Bronchial epithelial cell (primary cell): ENCODE results near the gene BLOC1S6. TPM values are rescaled to one million over a fixed set of nuclear protein-coding genes. Genes with fewer than 3 reads are reported as not detected.

Experiments used
- DNase-seq: peaks from one replicate; pipeline ENCODE4 v3.0.0-alpha.2; 2010; ENCODE audit warnings: low read depth
- FAIRE-seq: peaks from 2 replicates; lab custom pipeline; 2011; peaks lifted over from hg19 to GRCh38; lab: Jason Lieb, UNC
- H3K27me3 ChIP-seq: 2 replicates; pipeline ENCODE4 v1.5.1; 2011; ENCODE audit warnings: low read length; ENCODE audit not compliant: control insufficient read depth, insufficient read depth
- H3K36me3 ChIP-seq: 2 replicates; pipeline ENCODE4 v1.5.1; 2011; ENCODE audit warnings: low read length; ENCODE audit not compliant: control insufficient read depth, insufficient read depth
- H3K4me3 ChIP-seq: 2 replicates; pipeline ENCODE4 v1.5.1; 2011; ENCODE audit warnings: mild to moderate bottlenecking, low read depth, low read length, control low read depth
- CTCF ChIP-seq: IDR thresholded peaks from 2 replicates; pipeline ENCODE4 v1.5.1; 2011; ENCODE audit warnings: mild to moderate bottlenecking, moderate library complexity, low read length, control low read depth, inconsistent platforms; ENCODE audit not compliant: insufficient read depth, severe bottlenecking
- total RNA-seq: library from RNA; depleted of rRNA; stranded (reverse); fragments of >200 nt; gene quantifications from 2 replicates; pipeline ENCODE4 v1.2.1, GENCODE V29; 2014

BLOC1S6 gene
- total RNA-seq, 1 donor from 2014 or later, result 49.0 TPM

GRCh38 chr15:45594319-45594718, 7.1 kb downstream of the BLOC1S6 start:
- peaks cover 1% of the 10 kb centered on the region for H3K36me3 ChIP-seq
- no peak for FAIRE-seq
- TF ChIP-seq CTCF, result no peak
- no peaks in the 10 kb centered on the region for H3K27me3 ChIP-seq
- DNase-seq, result no peak
- no peak overlapping the region for H3K4me3 ChIP-seq

GRCh38 chr15:45594835-45595530, 7.8 kb downstream of the BLOC1S6 start:
- H3K4me3 ChIP-seq, result no peak overlapping the region
- peaks cover 1% of the 10 kb centered on the region for H3K36me3 ChIP-seq
- FAIRE-seq (no peak), DNase-seq (no peak)
- no peaks in the 10 kb centered on the region for H3K27me3 ChIP-seq
- TF ChIP-seq CTCF, result no peak

GRCh38 chr15:45603881-45604280, 16.7 kb downstream of the BLOC1S6 start:
- DNase-seq (no peak), FAIRE-seq (no peak)
- H3K27me3 ChIP-seq, result no peaks in the 10 kb centered on the region
- TF ChIP-seq CTCF, result no peak
- H3K36me3 ChIP-seq, result peaks cover 2% of the 10 kb centered on the region
- H3K4me3 ChIP-seq, result no peak overlapping the region

- no peak for TF ChIP-seq CTCF
- H3K4me3 ChIP-seq, result no peak overlapping the region
- H3K27me3 ChIP-seq, result no peaks in the 10 kb centered on the region
- FAIRE-seq (no peak), DNase-seq (no peak)
- H3K36me3 ChIP-seq, result peaks cover 2% of the 10 kb centered on the region
These were observed 17.1 kb downstream of the BLOC1S6 start for GRCh38 chr15:45604326-45604725.

- H3K27me3 ChIP-seq, result no peaks in the 10 kb centered on the region
- no peak for TF ChIP-seq CTCF
- H3K4me3 ChIP-seq, result no peak overlapping the region
- DNase-seq (no peak), FAIRE-seq (no peak)
- peaks cover 2% of the 10 kb centered on the region for H3K36me3 ChIP-seq
These were observed 19.2 kb downstream of the BLOC1S6 start for GRCh38 chr15:45606413-45606812.

GRCh38 chr15:45606841-45607240, 19.7 kb downstream of the BLOC1S6 start:
- Histone ChIP-seq H3K27me3 (no peaks in the 10 kb centered on the region), H3K4me3 (no peak overlapping the region), H3K36me3 (peaks cover 2% of the 10 kb centered on the region)
- TF ChIP-seq CTCF, result no peak
- no peak for FAIRE-seq
- no peak for DNase-seq
